ENCODE results near the gene CD1D.

GRCh38 chr1:158188611-158189010, 7.9 kb downstream of the CD1D start:
- TF ChIP-seq POLR2A (IDR thresholded peaks at IDR 0.05) (no peak), CTCF (IDR thresholded peaks at IDR 0.05) (no peak)
